Measurements from ENCODE around the gene NPRL2.
A peak's percentile ranks its signal among the peaks of the same experiment; 100 is the strongest.

Gene NPRL2

DNA sequence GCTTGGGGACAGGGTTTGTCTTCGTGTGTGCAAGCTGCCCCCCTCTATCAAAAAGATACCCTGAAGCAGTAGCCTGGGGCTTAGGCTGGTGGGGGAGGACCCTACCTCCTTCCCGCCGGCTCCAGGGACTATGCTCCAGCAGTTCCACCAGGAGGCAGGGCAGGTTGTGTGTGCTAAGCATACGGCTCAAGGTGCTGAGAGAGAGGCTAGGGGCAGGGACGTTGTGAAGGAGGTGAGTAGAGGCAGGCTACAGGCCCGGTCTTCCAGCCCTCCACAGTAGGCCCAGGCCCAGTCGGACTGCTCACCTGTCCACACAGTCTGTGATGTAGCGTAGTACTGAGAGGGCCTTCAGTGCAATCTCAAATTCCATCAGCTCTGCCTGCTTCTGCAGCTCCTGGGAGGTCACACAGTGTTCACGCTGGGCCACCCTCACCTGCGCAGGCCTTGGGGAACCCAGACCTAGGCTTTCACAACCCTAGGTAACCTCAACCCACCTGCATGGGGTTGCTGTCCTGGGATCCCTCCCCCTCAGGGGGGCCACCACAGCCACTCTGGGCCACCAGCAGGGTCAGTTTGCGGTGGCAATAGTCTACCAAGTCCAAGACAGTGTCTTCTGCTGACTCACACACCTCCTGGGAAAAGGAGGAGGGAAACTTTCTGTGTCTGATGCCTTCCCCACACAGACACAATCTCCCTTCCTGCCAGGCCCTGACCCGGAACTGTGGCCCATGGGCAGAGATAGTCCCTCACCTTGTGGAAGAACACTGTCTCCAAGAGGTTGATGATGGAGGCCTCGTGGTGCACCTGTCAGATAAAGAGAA is 7.6 kb downstream of the NPRL2 start:
- Histone ChIP-seq H3K4me2 (ENCODE audit: low read length) (no peak overlapping the region), H3K36me3 (ENCODE audit: insufficient read depth, low read length) (no peaks in the 10 kb centered on the region), H3K9me3 (replicated peaks; ENCODE audit: low read length) (no peaks in the 10 kb centered on the region), H3K27me3 (ENCODE audit: control insufficient read depth, insufficient read depth, low read length) (no peaks in the 10 kb centered on the region), H3K9ac (ENCODE audit: low read depth, low read length) (no peak overlapping the region), H3K4me1 (ENCODE audit: control insufficient read depth, insufficient read depth, low read length) (peaks cover 40% of the 10 kb centered on the region), H3K4me3 (ENCODE audit: low read length) (no peak overlapping the region)

DNA sequence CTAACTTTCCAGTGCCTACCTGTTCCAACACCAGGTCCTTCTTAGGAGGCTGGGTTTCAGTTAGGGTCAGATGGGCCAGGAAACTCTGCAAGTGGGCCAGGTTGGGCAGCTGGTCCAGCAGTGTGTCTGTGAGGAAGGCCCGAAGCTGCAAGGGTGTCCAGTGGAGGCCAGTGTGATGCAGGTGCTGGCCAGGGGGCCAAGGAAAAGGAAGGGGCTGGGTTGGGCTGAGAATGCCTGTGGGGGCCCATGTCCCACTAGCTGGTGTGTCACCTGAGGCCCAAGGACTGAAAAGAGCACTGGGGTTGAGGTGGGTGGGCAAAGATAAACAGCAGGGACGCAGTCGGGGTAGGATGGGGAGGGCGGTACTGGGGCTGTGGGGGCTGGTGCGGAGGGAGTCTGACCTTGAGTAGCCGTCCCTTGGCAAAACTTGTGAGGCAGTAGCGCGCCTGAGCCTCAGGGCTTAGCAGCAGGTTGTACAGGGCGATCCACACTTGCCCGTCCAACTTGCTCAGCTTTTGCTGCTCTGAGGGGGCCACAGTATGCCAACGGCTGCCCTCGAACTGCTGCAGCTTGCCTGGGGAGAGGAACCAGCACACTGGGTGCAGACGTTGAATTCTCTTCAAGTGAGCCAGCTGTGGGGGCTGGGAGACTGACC is 8.5 kb downstream of the NPRL2 start:
- H3K9ac ChIP-seq (ENCODE audit: low read depth, low read length): no peak overlapping the region
- H3K4me1 ChIP-seq (ENCODE audit: control insufficient read depth, insufficient read depth, low read length): peaks cover 46% of the 10 kb centered on the region
- peak overlapping the region; percentile 81 for H3K4me2 ChIP-seq (ENCODE audit: low read length)
- no peaks in the 10 kb centered on the region for H3K36me3 ChIP-seq (ENCODE audit: insufficient read depth, low read length)
- H3K27me3 ChIP-seq (ENCODE audit: control insufficient read depth, insufficient read depth, low read length): no peaks in the 10 kb centered on the region
- H3K4me3 ChIP-seq (ENCODE audit: low read length): no peak overlapping the region
- no peaks in the 10 kb centered on the region for H3K9me3 ChIP-seq (replicated peaks; ENCODE audit: low read length)

- Histone ChIP-seq H3K4me1 (ENCODE audit: control insufficient read depth, insufficient read depth, low read length) (peaks cover 46% of the 10 kb centered on the region), H3K4me3 (ENCODE audit: low read length) (peak overlapping the region; percentile 79), H3K9me3 (replicated peaks; ENCODE audit: low read length) (no peaks in the 10 kb centered on the region)
These were observed 9.0 kb downstream of the NPRL2 start for GRCh38 chr3:50341537-50341936.

GRCh38 chr3:50340448-50341329 is 9.9 kb downstream of the NPRL2 start, which contains the start of gene RASSF1:
TSS of gene RASSF1 (minus strand) at chr3:50340836. CDS start at chr3:50340805, 31 bp downstream.
- Histone ChIP-seq H3K9me3 (replicated peaks; ENCODE audit: low read length) (no peaks in the 10 kb centered on the region), H3K4me3 (ENCODE audit: low read length) (peak within 1 kb of the TSS; percentile 79), H3K27me3 (ENCODE audit: control insufficient read depth, insufficient read depth, low read length) (no peaks in the 10 kb centered on the region), H3K9ac (ENCODE audit: low read depth, low read length) (peak within 1 kb of the TSS; percentile 82), H3K4me2 (ENCODE audit: low read length) (peak within 1 kb of the TSS; percentile 81), H3K36me3 (ENCODE audit: insufficient read depth, low read length) (no peaks in the 10 kb centered on the region), H3K4me1 (ENCODE audit: control insufficient read depth, insufficient read depth, low read length) (peaks cover 49% of the 10 kb centered on the region)

More at GRCh38 chr3:50341537-50341936, 9.0 kb downstream of the NPRL2 start:
- Histone ChIP-seq H3K9ac (ENCODE audit: low read depth, low read length) (peak overlapping the region; percentile 82), H3K4me2 (ENCODE audit: low read length) (peak overlapping the region; percentile 81), H3K27me3 (ENCODE audit: control insufficient read depth, insufficient read depth, low read length) (no peaks in the 10 kb centered on the region), H3K36me3 (ENCODE audit: insufficient read depth, low read length) (no peaks in the 10 kb centered on the region)

GRCh38 chr3:50340147-50340447 is 10.5 kb downstream of the NPRL2 start:
- H3K9ac ChIP-seq (ENCODE audit: low read depth, low read length): peak overlapping the region; percentile 82
- peaks cover 49% of the 10 kb centered on the region for H3K4me1 ChIP-seq (ENCODE audit: control insufficient read depth, insufficient read depth, low read length)
- peak overlapping the region; percentile 79 for H3K4me3 ChIP-seq (ENCODE audit: low read length)
- no peaks in the 10 kb centered on the region for H3K9me3 ChIP-seq (replicated peaks; ENCODE audit: low read length)
- H3K4me2 ChIP-seq (ENCODE audit: low read length): peak overlapping the region; percentile 81
- no peaks in the 10 kb centered on the region for H3K36me3 ChIP-seq (ENCODE audit: insufficient read depth, low read length)
- H3K27me3 ChIP-seq (ENCODE audit: control insufficient read depth, insufficient read depth, low read length): no peaks in the 10 kb centered on the region

DNA sequence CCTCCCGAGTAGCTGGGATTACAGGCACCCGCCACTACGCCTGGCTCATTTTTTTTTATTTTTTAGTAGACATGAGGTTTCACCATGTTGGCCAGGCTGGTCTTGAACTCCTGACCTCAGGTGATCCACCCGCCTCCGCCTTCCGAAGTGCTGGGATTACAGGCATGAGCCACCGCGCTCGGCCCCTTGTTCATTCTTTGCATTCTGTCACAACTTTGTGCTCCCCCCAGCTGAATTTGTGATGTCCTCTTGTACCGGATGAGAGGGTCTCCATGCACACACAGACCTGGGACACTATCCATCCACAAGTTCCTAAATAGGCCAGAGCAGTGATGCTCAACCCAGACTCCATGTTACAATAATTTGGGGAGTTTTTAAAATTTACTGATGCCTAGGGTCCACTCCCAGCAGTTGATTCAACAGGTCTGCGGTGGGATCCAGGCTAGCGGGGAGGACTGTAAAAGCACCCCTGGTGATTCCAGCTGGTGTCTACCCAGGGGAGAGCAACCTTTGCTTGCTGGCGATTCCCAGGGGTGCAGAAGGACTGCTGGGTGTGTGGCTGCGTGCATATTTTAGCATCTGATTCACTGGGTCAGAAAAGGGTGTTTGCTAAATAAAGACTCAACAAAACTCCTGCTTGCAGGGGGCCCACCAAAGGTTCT is 11.0 kb downstream of the NPRL2 start:
- Histone ChIP-seq H3K4me3 (ENCODE audit: low read length) (peak overlapping the region; percentile 79), H3K27me3 (ENCODE audit: control insufficient read depth, insufficient read depth, low read length) (no peaks in the 10 kb centered on the region), H3K9me3 (replicated peaks; ENCODE audit: low read length) (no peaks in the 10 kb centered on the region), H3K4me2 (ENCODE audit: low read length) (peak overlapping the region; percentile 81), H3K36me3 (ENCODE audit: insufficient read depth, low read length) (no peaks in the 10 kb centered on the region), H3K4me1 (ENCODE audit: control insufficient read depth, insufficient read depth, low read length) (peaks cover 53% of the 10 kb centered on the region), H3K9ac (ENCODE audit: low read depth, low read length) (peak overlapping the region; percentile 82)

- Histone ChIP-seq H3K4me1 (ENCODE audit: control insufficient read depth, insufficient read depth, low read length) (peaks cover 60% of the 10 kb centered on the region), H3K9ac (ENCODE audit: low read depth, low read length) (no peak overlapping the region), H3K9me3 (replicated peaks; ENCODE audit: low read length) (no peaks in the 10 kb centered on the region), H3K27me3 (ENCODE audit: control insufficient read depth, insufficient read depth, low read length) (no peaks in the 10 kb centered on the region), H3K36me3 (ENCODE audit: insufficient read depth, low read length) (no peaks in the 10 kb centered on the region), H3K4me2 (ENCODE audit: low read length) (peak overlapping the region; percentile 81), H3K4me3 (ENCODE audit: low read length) (peak overlapping the region; percentile 21)
These were observed 11.6 kb downstream of the NPRL2 start for GRCh38 chr3:50338965-50339364.

GRCh38 chr3:50337175-50337861 is 13.3 kb downstream of the NPRL2 start:
- H3K9ac ChIP-seq (ENCODE audit: low read depth, low read length): peak overlapping the region; percentile 94
- H3K36me3 ChIP-seq (ENCODE audit: insufficient read depth, low read length): no peaks in the 10 kb centered on the region
- peak overlapping the region; percentile 98 for H3K4me3 ChIP-seq (ENCODE audit: low read length)
- H3K4me2 ChIP-seq (ENCODE audit: low read length): peak overlapping the region; percentile 81
- no peaks in the 10 kb centered on the region for H3K9me3 ChIP-seq (replicated peaks; ENCODE audit: low read length)
- peaks cover 69% of the 10 kb centered on the region for H3K4me1 ChIP-seq (ENCODE audit: control insufficient read depth, insufficient read depth, low read length)
- H3K27me3 ChIP-seq (ENCODE audit: control insufficient read depth, insufficient read depth, low read length): no peaks in the 10 kb centered on the region

DNA sequence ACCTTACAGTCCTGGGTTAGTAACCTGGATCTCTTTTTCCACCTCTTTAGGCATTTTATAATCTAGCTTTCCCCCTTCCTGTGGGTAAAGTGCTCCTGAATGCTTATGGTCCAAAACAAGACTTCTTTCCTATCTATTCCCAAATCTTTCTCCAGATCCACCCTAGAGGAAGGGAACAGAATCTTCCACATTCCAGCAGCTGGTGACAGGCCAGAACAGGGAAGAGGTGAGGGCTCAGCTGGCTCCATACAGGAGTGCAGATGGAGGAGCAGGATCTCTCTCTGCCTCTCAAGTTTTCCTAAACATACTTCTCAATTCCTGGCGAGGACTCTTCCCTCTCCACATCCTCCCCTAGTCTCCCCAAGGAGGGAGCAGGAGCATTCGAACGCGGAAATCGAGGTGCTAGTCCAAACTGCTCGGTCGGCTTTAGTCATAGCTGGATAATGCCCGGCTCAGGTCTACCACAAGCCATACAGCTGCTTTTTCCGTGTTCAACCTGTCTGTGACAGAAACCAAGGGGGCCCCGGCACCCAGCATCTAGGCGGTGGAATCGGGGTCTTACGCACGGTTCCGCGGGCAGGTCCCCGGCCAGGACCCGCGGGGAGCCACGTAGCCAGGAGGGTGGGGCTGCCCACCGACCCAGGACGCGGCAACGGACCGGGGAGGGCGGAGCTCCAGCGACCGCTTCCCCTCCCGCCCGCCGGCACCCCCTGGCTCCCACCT is 14.0 kb downstream of the NPRL2 start:
- peak overlapping the region; percentile 81 for H3K4me2 ChIP-seq (ENCODE audit: low read length)
- no peaks in the 10 kb centered on the region for H3K9me3 ChIP-seq (replicated peaks; ENCODE audit: low read length)
- H3K9ac ChIP-seq (ENCODE audit: low read depth, low read length): peak overlapping the region; percentile 94
- H3K36me3 ChIP-seq (ENCODE audit: insufficient read depth, low read length): peaks cover 7% of the 10 kb centered on the region
- peak overlapping the region; percentile 98 for H3K4me3 ChIP-seq (ENCODE audit: low read length)
- no peaks in the 10 kb centered on the region for H3K27me3 ChIP-seq (ENCODE audit: control insufficient read depth, insufficient read depth, low read length)
- H3K4me1 ChIP-seq (ENCODE audit: control insufficient read depth, insufficient read depth, low read length): peaks cover 68% of the 10 kb centered on the region
